GM12891 (cell line): ENCODE results near the gene SLC48A1.

Experiments used
- POLR2A ChIP-seq: IDR thresholded peaks from 2 replicates; pipeline ENCODE4 v1.6.1; 2011; ENCODE audit warnings: low read depth, low read length, control low read depth
- POLR2AphosphoS5 ChIP-seq: IDR thresholded peaks from 2 replicates; pipeline ENCODE4 v1.6.1; 2011; ENCODE audit warnings: low read depth, low read length, control low read depth
- SPI1 ChIP-seq: IDR thresholded peaks from 2 replicates; pipeline ENCODE4 v1.6.1; 2011; ENCODE audit warnings: low read depth, low read length, control low read depth

GRCh38 chr12:47769234-47770085 lies 3.6 kb upstream of the SLC48A1 start:
- no peak for TF ChIP-seq POLR2A
- TF ChIP-seq POLR2AphosphoS5, result no peak
- no peak for TF ChIP-seq SPI1
